Brain microvascular endothelial cell (primary cell): ENCODE measurements around the gene MAPK8IP2.

Experiments
- DNase-seq: peaks from one replicate; pipeline ENCODE4 v3.0.0-alpha.2; 2020
- H3K27ac ChIP-seq: fragments of 250-450 bp; sonication (Bioruptor Pico); 2 replicates; pipeline ENCODE4 v1.5.1; 2020; ENCODE audit warnings: mild to moderate bottlenecking, moderate library complexity
- H3K27me3 ChIP-seq: fragments of 250-450 bp; sonication (Bioruptor Pico); replicated peaks from 2 replicates; pipeline ENCODE4 v1.5.1; 2020; ENCODE audit warnings: mild to moderate bottlenecking
- H3K36me3 ChIP-seq: fragments of 250-450 bp; sonication (Bioruptor Pico); replicated peaks from 2 replicates; pipeline ENCODE4 v1.5.1; 2020; ENCODE audit warnings: mild to moderate bottlenecking
- H3K4me3 ChIP-seq: 2 replicates; pipeline ENCODE4 v1.5.1; 2011; ENCODE audit warnings: low read depth, mild to moderate bottlenecking, control low read depth, low read length, moderate library complexity
- in situ Hi-C: cut with HindIII; loops from 2 replicates; pipeline ENCODE4 v1.10.0; 2017; ENCODE audit warnings: low sequenced_read_pairs, low pct_ligation_motif_present
- TF ChIP-seq, protein P1 (sequence below): IDR thresholded peaks from 2 replicates; pipeline ENCODE4 v1.5.1; 2011; ENCODE audit warnings: low read depth, mild to moderate bottlenecking, moderate library complexity, low read length, control low read depth, inconsistent platforms; ENCODE audit errors: missing control alignments

The MAPK8IP2 gene

DNA sequence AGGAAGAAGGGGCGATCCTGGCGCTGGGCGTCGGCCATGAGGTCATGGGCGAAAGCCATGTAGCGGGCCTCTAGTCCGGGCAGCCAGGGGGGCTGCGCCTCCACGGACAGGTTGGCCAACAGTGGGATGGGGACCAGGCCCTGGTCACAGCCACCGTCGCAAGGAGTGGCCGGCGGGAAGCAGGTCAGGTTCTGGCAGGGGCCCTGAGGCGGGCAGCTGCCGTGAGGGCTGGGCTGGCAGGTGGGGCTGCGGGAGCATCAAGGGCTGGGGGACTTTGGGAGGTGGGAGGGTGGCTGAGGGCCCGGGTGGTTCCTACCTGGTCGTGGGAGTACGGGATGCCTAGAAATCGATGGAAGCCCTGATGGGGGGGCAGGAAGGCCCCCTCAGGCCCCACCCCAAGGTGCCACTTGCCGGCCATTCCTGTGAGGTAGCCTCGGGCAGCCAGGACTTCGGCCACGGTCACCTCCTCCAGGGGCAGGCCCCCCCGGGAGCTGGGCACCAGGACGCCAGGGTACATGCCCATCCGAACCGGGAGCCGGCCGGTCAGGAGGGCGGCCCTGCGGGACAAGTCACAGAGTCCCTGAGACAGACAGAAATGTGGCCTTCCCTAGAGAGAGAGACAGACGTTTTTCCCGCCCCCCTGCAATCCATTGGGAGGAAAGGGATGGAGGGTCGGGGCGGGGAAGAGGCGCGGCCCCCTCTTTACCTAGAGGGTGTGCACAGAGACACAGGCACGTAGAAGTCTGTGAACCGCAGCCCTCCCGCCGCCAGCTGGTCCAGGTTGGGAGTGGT lies 26.5 kb downstream of the MAPK8IP2 start:
- Histone ChIP-seq H3K36me3 (no peaks in the 10 kb centered on the region), H3K27me3 (no peaks in the 10 kb centered on the region), H3K4me3 (peak overlapping the region; percentile 77), H3K27ac (no peak overlapping the region)
- TF ChIP-seq, protein P1, sequence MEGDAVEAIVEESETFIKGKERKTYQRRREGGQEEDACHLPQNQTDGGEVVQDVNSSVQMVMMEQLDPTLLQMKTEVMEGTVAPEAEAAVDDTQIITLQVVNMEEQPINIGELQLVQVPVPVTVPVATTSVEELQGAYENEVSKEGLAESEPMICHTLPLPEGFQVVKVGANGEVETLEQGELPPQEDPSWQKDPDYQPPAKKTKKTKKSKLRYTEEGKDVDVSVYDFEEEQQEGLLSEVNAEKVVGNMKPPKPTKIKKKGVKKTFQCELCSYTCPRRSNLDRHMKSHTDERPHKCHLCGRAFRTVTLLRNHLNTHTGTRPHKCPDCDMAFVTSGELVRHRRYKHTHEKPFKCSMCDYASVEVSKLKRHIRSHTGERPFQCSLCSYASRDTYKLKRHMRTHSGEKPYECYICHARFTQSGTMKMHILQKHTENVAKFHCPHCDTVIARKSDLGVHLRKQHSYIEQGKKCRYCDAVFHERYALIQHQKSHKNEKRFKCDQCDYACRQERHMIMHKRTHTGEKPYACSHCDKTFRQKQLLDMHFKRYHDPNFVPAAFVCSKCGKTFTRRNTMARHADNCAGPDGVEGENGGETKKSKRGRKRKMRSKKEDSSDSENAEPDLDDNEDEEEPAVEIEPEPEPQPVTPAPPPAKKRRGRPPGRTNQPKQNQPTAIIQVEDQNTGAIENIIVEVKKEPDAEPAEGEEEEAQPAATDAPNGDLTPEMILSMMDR, result no peak
- DNase-seq, result no peak
- in situ Hi-C loops, result no loop called here

DNA sequence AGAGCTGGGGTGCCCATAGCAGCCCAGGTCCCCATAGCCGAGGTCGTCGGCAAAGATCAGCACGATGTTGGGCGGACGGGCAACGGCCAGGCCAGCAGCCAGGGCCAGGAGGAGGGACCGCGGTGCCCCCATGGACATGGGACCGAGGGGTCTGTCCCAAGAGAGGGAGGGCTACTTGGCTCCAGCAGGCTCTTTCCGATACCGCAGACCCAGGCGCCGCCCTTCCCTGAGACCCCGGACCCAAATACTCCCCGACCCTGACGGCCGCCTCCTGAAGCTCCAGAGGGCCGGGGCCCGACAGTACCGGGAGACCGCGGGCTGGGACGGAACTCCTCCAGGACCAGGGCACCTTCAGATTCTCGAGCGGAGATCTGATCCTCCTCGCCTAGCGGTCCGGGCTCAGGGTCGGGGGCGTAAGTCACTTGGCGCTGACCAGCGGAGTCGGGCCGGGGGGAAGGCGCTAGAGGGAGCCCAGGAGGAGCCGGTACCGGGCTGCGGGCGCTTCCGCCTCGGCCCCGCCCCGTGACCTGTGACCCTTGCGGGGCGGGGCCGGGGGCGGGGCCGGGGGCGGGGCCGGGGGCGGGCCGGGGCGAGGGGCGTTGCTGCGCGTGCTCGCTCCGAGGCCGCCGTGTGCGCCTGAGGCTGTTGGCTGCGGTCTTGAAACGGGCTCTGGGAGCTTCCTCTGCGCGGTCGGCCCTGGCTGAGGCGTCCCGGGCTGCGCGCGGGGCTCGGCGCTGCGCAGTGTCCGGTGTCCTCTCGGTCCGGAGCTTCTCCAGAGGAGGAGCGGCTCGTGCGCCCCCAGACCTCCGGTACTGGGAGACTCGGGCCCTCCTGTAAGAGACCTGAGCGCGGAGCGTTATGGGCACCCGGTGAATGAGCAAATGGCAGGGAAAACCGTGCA lies 27.3 kb downstream of the MAPK8IP2 start, which contains the start of gene ARSA:
TSS of gene ARSA (minus strand) at position 511 of the 901 bp plus-strand sequence. CDS start at position 138, 373 bp downstream.
- in situ Hi-C loops, result no loop called here
- peak; percentile 57 for DNase-seq
- peak within 1 kb of the TSS; percentile 77 for H3K4me3 ChIP-seq

DNA sequence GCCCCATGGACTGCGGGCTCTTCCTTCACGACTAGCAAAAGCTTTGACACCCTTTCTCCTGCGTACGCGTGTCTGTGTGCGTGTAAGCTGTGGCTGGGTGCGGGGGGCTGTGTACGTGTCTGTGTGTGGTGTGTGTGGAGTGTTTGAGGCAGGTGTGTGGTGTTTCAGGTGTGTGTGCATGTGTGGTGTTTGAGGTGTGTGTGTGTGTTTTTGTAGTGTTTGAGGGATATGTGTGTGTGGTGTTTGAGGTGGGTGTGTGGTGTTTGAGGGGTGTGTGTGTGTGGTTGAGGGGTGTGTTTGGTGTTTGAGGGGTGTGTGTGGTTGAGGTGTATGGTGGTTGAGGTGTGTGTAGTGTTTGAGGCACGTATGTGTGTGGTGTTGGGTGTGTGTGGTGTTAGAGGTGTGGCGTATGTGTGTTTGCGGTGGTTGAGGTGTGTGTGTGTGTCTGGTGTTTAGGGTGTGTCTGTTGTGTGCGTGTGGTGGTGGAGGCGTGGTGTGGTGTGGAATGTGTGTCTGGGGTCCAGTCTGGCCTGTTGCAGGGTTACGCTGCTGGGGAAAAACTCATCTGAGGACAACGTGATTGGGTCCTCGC lies 28.0 kb downstream of the MAPK8IP2 start:
- no peaks in the 10 kb centered on the region for H3K36me3 ChIP-seq
- DNase-seq, result no peak
- in situ Hi-C loops, result no loop called here
- H3K4me3 ChIP-seq, result peak overlapping the region; percentile 77
- H3K27ac ChIP-seq, result no peak overlapping the region
- H3K27me3 ChIP-seq, result no peaks in the 10 kb centered on the region
- TF ChIP-seq, protein P1, result no peak

More for the DNA sequence above, 27.3 kb downstream of the MAPK8IP2 start, which contains the start of gene ARSA:
- Histone ChIP-seq H3K27me3 (no peaks in the 10 kb centered on the region), H3K36me3 (no peaks in the 10 kb centered on the region), H3K27ac (no peak within 1 kb of the TSS)
- TF ChIP-seq, protein P1, result peak; percentile 48

DNA sequence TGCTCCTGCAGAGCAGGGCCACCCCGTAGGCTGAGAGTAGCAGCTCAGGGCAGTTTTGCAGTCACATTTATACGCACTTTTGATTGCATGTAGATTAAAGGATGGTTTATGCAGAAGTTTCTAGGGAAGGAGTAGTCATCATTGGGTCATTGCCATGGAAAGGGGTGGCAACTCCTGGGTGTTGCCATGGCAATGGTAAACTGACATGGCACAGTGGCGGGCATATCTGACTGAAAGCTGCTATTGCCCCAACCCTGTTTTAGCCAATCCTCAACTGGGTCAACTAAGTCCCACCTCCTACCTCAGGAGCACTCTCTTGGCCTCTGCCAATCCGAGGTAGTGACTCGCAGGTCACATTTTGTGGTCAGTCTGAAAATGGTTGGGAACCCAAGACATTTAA lies 29.8 kb downstream of the MAPK8IP2 start:
- no peak overlapping the region for H3K4me3 ChIP-seq
- TF ChIP-seq, protein P1, result no peak
- H3K27me3 ChIP-seq, result no peaks in the 10 kb centered on the region
- DNase-seq, result no peak
- H3K36me3 ChIP-seq, result no peaks in the 10 kb centered on the region
- in situ Hi-C loops, result no loop called here
- no peak overlapping the region for H3K27ac ChIP-seq

DNA sequence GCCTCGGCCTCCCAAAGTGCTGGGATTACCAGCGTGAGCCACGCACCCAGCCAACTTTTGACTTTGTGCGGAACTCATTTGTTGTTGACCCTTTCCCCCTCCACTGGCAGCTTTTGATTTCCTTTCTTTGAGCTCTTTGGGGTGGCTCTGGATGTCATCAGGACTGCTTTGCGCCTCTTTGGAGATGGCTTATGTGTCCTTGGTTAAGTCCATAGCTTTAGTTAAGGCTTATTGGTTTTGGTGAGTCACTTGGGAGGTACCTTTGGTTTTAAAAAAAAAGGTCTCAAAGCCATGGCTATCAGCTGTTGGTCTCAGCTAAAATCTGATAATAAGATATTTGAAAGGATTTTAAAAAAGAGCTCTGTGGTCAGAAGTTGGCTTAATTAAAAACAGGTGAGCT lies 32.5 kb downstream of the MAPK8IP2 start:
- Histone ChIP-seq H3K36me3 (no peaks in the 10 kb centered on the region), H3K27ac (no peak overlapping the region), H3K4me3 (no peak overlapping the region), H3K27me3 (no peaks in the 10 kb centered on the region)
- DNase-seq, result no peak
- in situ Hi-C loops, result no loop called here
- TF ChIP-seq, protein P1, result no peak
